HG03442 (cell line): Measurements from ENCODE around the gene PLXNA1.

Source experiments
- ATAC-seq: cut with Tn5 transposase; IDR thresholded peaks from one replicate; pipeline ENCODE4 v1.9.1; 2021; ENCODE audit warnings: mild to moderate bottlenecking, moderate library complexity; ENCODE audit not compliant: unreplicated experiment

Gene PLXNA1

GRCh38 chr3:126999383-126999782 lies 16.5 kb downstream of the PLXNA1 start:
- no peak for ATAC-seq

GRCh38 chr3:127000119-127000518 lies 17.2 kb downstream of the PLXNA1 start:
- no peak for ATAC-seq

DNA sequence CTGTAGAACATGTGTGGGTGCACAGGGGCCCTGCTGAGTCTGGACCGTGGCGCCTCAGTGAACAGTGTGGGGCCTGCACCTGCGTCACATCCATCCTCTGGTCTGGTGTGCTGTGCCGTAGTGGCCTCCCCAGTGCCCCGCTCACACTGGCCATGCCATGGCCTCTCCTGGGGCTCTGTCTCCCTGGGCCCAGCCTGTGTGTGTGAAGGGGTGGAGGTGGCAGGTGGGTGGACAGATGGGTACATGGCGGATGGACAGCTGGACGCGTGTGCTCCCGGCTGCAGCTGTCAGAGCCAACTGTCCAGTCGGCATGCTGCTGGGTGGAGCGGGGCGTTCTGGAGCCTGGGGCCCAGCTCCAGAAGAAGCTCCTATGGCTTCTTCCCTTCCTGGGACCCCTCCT lies 17.8 kb downstream of the PLXNA1 start:
- ATAC-seq: no peak

GRCh38 chr3:127001486-127002194 lies 18.7 kb downstream of the PLXNA1 start:
- no peak for ATAC-seq

GRCh38 chr3:127002195-127003174 lies 19.6 kb downstream of the PLXNA1 start:
- ATAC-seq: no peak

DNA sequence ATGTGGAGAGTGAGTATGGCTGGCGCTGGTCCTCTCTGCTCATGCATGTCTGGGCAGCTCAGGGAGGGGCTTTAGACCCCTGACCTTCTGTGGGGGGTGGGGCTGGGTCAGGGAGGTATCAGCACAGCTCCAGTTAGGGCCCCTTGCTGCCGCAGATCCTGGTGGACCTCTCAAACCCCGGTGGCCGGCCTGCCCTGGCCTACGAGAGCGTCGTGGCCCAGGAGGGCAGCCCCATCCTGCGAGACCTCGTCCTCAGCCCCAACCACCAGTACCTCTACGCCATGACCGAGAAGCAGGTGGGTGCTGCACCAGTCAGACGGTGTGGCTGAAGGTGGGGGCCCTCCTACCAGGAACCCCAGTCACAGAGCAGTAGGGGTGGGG lies 20.2 kb downstream of the PLXNA1 start:
- no peak for ATAC-seq

DNA sequence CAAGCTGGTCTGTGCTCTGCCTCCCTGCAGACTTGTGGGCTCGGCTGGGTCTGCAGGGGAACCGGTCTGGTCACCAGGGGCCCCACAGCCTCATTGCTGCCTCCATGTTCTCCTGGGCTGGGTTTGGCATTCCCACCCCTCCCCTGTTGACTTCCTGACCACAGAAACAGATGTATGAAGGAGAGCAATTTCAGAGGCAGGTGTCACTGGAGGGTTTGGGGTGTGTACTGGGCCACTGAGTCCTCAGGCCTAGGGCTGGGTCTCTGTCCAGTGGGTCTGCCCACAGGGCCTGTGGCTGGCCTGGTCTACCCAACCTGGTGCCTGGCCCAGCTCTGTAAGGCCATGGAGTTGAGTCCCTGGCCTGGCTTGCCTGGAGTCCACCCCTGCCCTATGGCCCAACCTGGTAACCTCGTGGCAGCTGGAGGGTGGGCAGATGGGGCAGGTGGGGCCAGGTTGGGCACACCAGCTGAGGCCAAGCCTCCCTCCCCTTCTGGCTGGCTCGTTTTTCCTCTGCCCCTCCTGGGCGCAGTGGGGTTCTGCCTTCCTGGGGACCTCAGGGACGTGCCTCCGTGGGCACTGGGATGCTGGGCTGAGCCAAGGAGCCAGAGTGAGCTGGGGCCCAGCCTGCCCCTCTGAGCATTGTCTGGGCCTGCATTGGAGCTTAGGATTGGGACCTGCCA lies 20.8 kb downstream of the PLXNA1 start:
- no peak for ATAC-seq

GRCh38 chr3:127004641-127005397 lies 21.9 kb downstream of the PLXNA1 start:
- ATAC-seq: no peak

GRCh38 chr3:127005864-127006500 lies 23.1 kb downstream of the PLXNA1 start:
- ATAC-seq: no peak

- no peak for ATAC-seq
Measured at GRCh38 chr3:127006781-127007436, 24.0 kb downstream of the PLXNA1 start.

- no peak for ATAC-seq
Measured at GRCh38 chr3:127008236-127008635, 25.3 kb downstream of the PLXNA1 start.

DNA sequence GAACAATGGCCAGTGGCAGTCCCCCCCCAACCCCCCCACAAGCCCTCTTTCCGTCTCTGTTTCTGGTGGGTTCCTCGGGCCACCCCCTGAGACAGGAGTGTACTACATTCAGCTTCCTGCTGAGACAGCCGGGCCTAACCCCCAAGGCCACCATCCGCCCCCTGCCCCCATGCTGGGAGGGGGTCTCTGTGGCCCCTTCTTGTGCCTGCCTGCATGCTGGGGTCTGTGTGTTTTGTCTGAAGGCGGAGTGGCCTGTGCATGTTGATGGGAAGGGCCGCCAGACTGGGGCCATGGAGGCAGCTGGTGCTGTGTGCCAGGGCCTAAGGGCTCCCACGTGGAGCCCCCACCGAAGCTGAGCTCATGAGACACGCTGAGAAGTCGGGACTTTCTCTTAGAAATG lies 26.6 kb downstream of the PLXNA1 start:
- ATAC-seq: no peak

GRCh38 chr3:127011270-127011992 lies 28.5 kb downstream of the PLXNA1 start:
- no peak for ATAC-seq

GRCh38 chr3:127012091-127012490 lies 29.2 kb downstream of the PLXNA1 start:
- ATAC-seq: no peak

GRCh38 chr3:127013181-127013580 lies 30.3 kb downstream of the PLXNA1 start:
- ATAC-seq: no peak

DNA sequence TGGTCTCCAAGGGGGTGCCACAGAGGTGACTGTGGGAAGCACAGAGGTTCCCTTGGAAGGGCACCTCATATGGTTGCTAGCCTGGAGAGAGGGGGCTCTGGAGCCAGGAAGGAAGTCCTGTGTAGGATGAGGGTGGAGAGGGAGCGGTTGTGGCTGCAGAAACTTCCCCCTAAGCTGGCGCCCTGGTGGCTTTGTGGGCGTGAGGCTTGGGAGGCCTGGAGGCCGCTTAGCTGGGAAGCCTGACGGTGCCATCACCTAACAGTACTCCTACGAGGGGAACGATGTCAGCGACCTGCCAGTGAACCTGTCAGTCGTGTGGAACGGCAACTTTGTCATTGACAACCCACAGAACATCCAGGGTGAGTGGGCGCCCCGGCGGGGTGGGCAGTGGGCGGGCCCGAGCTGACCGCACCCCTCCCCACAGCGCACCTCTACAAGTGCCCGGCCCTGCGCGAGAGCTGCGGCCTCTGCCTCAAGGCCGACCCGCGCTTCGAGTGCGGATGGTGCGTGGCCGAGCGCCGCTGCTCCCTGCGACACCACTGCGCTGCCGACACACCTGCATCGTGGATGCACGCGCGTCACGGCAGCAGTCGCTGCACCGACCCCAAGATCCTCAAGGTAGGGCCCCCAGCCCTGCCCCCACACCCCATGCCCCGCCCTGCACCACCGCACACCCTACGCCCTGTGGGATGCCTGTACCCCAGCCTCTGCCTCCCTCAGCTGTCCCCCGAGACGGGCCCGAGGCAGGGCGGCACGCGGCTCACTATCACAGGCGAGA lies 31.0 kb downstream of the PLXNA1 start:
- no peak for ATAC-seq

DNA sequence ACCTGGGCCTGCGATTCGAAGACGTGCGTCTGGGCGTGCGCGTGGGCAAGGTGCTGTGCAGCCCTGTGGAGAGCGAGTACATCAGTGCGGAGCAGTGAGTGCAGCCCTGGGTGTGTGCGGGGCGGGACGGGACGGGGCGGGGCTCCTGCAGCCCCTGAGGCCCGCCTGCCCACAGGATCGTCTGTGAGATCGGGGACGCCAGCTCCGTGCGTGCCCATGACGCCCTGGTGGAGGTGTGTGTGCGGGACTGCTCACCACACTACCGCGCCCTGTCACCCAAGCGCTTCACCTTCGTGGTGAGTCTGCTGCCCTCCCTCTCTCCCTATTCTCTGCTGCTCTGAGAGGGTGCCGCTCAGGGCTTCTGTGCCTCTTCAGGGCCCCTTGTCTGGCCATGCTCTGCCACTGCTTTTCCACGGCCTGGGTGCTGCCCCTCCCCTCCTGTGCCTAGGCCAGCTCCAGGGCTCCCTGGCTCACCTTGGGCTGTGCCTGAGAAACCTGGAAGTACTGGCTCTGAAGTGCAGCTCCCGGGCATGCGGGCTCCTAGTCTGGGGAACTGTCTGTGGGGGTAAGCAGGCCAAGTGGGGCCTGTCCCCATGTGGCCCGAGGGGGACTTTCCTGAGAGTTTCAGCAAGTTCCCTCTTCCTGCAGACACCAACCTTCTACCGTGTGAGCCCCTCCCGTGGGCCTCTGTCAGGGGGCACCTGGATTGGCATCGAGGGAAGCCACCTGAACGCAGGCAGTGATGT lies 31.8 kb downstream of the PLXNA1 start:
- peak; percentile 11 for ATAC-seq
